GM21515 (cell line): ENCODE results near the gene NOD1.
A peak's percentile ranks its signal among the peaks of the same experiment; 100 is the strongest.

ENCODE experiments used
- ATAC-seq: cut with Tn5 transposase; IDR thresholded peaks from one replicate; pipeline ENCODE4 v1.9.1; 2021; ENCODE audit not compliant: unreplicated experiment

The NOD1 gene

GRCh38 chr7:30450240-30450982, 28.2 kb downstream of the NOD1 start:
- no peak for ATAC-seq

GRCh38 chr7:30448461-30449189, 30.0 kb downstream of the NOD1 start:
- ATAC-seq, result no peak

GRCh38 chr7:30447466-30447865, 31.1 kb downstream of the NOD1 start:
- no peak for ATAC-seq

- ATAC-seq, result no peak
Observed at GRCh38 chr7:30446266-30446665, 32.3 kb downstream of the NOD1 start.

- peak; percentile 98 for ATAC-seq
Observed at GRCh38 chr7:30445770-30446169, 32.8 kb downstream of the NOD1 start.

GRCh38 chr7:30437823-30438574, 40.6 kb downstream of the NOD1 start:
- ATAC-seq, result no peak

- ATAC-seq, result no peak
Observed at GRCh38 chr7:30436518-30436917, 42.1 kb downstream of the NOD1 start.

- ATAC-seq, result no peak
Observed at GRCh38 chr7:30436046-30436445, 42.5 kb downstream of the NOD1 start.

GRCh38 chr7:30434140-30434799, 44.3 kb downstream of the NOD1 start:
- no peak for ATAC-seq

GRCh38 chr7:30433506-30433905, 45.1 kb downstream of the NOD1 start:
- no peak for ATAC-seq

- ATAC-seq, result no peak
Observed at GRCh38 chr7:30433082-30433481, 45.5 kb downstream of the NOD1 start.

GRCh38 chr7:30430777-30431176, 47.8 kb downstream of the NOD1 start:
- no peak for ATAC-seq

- no peak for ATAC-seq
Observed at GRCh38 chr7:30430276-30430675, 48.3 kb downstream of the NOD1 start.

GRCh38 chr7:30429156-30429530, 49.4 kb downstream of the NOD1 start:
- no peak for ATAC-seq

GRCh38 chr7:30428246-30429155, 50.1 kb downstream of the NOD1 start:
- no peak for ATAC-seq

- ATAC-seq, result no peak
Observed at GRCh38 chr7:30427296-30428070, 51.1 kb downstream of the NOD1 start.

- ATAC-seq, result no peak
Observed at GRCh38 chr7:30424506-30424905, 54.1 kb downstream of the NOD1 start.

- ATAC-seq, result no peak
Observed at GRCh38 chr7:30423788-30424505, 54.6 kb downstream of the NOD1 start.

- no peak for ATAC-seq
Observed at GRCh38 chr7:30422922-30423321, 55.7 kb downstream of the NOD1 start.
